RWPE2 (cell line): ENCODE measurements around the gene PCSK4.

Experiments
- ATAC-seq: fragments of 200-7000 bp; cut with Tn5 transposase; 3 replicates; pipeline ENCODE4 v1.9.1; 2021; ENCODE audit warnings: low read depth
- DNase-seq: peaks from one replicate; pipeline ENCODE4 v3.0.0-alpha.2; 2020; ENCODE audit warnings: low spot score
- H3K27ac ChIP-seq: fragments of 450-650 bp; 2 replicates; pipeline ENCODE4 v1.5.1; 2017; ENCODE audit warnings: mild to moderate bottlenecking; ENCODE audit not compliant: poor library complexity, severe bottlenecking
- H3K27me3 ChIP-seq: fragments of 250-450 bp; sonication (Bioruptor Pico); 2 replicates; pipeline ENCODE4 v1.5.1; 2021; ENCODE audit warnings: mild to moderate bottlenecking, moderate library complexity; ENCODE audit not compliant: insufficient read depth, poor library complexity, severe bottlenecking
- H3K36me3 ChIP-seq: fragments of 250-450 bp; sonication (Bioruptor Pico); 2 replicates; pipeline ENCODE4 v1.5.1; 2020; ENCODE audit warnings: low read depth, mild to moderate bottlenecking, moderate library complexity
- H3K4me1 ChIP-seq: fragments of 250-450 bp; sonication (Bioruptor Pico); 2 replicates; pipeline ENCODE4 v1.5.1; 2021; ENCODE audit warnings: mild to moderate bottlenecking, moderate library complexity; ENCODE audit not compliant: insufficient read depth, poor library complexity, severe bottlenecking
- H3K4me3 ChIP-seq: fragments of 250-450 bp; sonication (Bioruptor Pico); 2 replicates; pipeline ENCODE4 v1.5.1; 2021; ENCODE audit warnings: mild to moderate bottlenecking, moderate library complexity; ENCODE audit not compliant: severe bottlenecking
- H3K9me3 ChIP-seq: fragments of 250-450 bp; sonication (Bioruptor Pico); 2 replicates; pipeline ENCODE4 v1.5.1; 2021; ENCODE audit warnings: mild to moderate bottlenecking, moderate library complexity; ENCODE audit not compliant: severe bottlenecking
- CTCF ChIP-seq: fragments of 450-650 bp; IDR thresholded peaks from one replicate; pipeline ENCODE4 v1.5.1; 2017; ENCODE audit warnings: mild to moderate bottlenecking, moderate library complexity; ENCODE audit not compliant: poor library complexity, severe bottlenecking

PCSK4 gene

GRCh38 chr19:1473085-1473851 lies 16.9 kb downstream of the PCSK4 start:
- H3K27me3 ChIP-seq: peaks cover 34% of the 10 kb centered on the region
- TF ChIP-seq CTCF: no peak
- H3K4me1 ChIP-seq: peaks cover 5% of the 10 kb centered on the region
- no peak overlapping the region for H3K4me3 ChIP-seq
- peaks cover 18% of the 10 kb centered on the region for H3K36me3 ChIP-seq
- no peak for ATAC-seq
- DNase-seq: no peak
- no peak overlapping the region for H3K27ac ChIP-seq
- no peaks in the 10 kb centered on the region for H3K9me3 ChIP-seq

DNA sequence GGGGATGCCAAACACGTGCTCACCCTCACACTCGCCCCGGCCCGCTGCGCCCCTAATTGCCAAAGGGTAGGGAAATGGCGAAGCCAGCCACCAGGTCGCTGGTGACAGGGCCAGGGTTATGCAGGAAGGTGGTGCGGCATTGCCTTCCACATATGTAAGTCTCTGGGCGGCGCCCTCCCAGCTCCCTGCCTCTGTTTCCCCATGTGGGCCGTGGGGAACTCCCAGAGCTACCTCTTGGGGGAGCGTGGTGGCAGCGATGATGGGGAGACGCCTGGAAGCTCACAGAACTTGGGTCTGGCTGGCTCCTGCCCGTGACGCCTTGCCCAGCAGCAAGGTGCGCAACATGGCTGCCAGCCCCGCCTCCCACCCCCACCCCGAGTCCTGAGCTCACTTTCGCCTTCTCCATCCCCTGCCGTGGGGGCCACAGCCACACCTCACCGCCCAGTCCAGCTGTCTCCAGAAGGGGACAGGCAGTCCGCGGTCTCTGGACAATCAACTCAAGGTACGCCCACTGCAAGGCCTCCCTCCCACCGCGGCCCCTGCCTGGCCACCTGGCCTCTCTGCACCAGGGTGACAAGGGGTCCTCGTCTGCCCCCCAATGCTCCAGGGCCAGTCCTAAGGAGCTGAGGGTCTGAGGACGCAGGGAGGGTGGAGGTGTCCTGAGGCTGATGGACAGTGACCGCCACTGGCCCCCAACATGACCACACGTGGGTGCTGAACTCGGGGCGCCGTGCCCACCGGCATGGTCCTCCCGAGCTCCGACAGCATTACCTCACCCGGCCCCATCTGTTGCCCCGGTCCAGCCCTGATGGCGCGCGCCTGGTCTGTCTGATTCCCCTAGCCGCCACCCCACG lies 17.7 kb downstream of the PCSK4 start:
- Histone ChIP-seq H3K36me3 (peaks cover 13% of the 10 kb centered on the region), H3K4me1 (peaks cover 5% of the 10 kb centered on the region), H3K27me3 (peaks cover 42% of the 10 kb centered on the region), H3K27ac (no peak overlapping the region), H3K9me3 (no peaks in the 10 kb centered on the region), H3K4me3 (no peak overlapping the region)
- DNase-seq: no peak
- no peak for TF ChIP-seq CTCF
- ATAC-seq: no peak

GRCh38 chr19:1471515-1472160 lies 18.5 kb downstream of the PCSK4 start:
- Histone ChIP-seq H3K9me3 (no peaks in the 10 kb centered on the region), H3K27ac (no peak overlapping the region), H3K27me3 (peaks cover 50% of the 10 kb centered on the region), H3K4me3 (no peak overlapping the region), H3K36me3 (peaks cover 4% of the 10 kb centered on the region; the same call in 1 of the 2 replicates), H3K4me1 (peaks cover 5% of the 10 kb centered on the region)
- TF ChIP-seq CTCF: no peak
- DNase-seq (no peak), ATAC-seq (0 out of 3 replicates have a peak, but pooled peaks have one; percentile 2)

DNA sequence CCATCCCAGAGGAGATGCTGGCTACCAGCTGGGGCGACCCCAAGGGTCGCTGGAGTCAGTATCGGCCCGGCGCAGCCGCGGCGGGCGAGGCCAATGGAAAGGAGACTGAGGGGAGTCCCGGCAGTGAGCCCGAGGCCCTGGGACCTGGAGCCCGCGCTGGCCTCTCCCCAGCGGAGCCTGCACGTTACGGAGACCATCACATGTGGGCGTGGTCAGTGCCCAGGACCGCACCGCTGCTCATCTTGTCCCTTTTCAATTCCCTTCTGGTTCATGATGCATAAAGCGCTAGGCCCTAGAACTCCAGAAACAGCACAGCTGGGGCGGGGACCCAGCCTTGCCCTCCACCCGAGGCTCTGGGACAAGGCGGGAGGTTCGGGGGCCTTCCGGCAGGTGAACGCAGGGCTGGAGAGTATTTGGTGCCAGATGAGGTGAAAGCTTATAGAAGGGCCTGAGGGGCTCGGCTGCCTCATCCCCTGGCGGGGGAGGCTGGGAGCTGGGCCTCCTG lies 19.1 kb downstream of the PCSK4 start:
- H3K27me3 ChIP-seq: peaks cover 56% of the 10 kb centered on the region
- no peak for DNase-seq
- no peaks in the 10 kb centered on the region for H3K36me3 ChIP-seq
- H3K9me3 ChIP-seq: no peaks in the 10 kb centered on the region
- ATAC-seq: peak; percentile 7; the same call in 1 of the 3 replicates
- peak overlapping the region; percentile 1 for H3K4me3 ChIP-seq
- no peak for TF ChIP-seq CTCF
- H3K27ac ChIP-seq: no peak overlapping the region
- H3K4me1 ChIP-seq: peaks cover 5% of the 10 kb centered on the region
